ENCODE results near the gene TEPSIN. TPM values are rescaled to one million over a fixed set of nuclear protein-coding genes. Genes with fewer than 3 reads are reported as not detected.
A peak's percentile ranks its signal among the peaks of the same experiment; 100 is the strongest.

The TEPSIN gene
- total RNA-seq, 1 experiment from 2014 or later = 40.7 TPM

GRCh38 chr17:81244358-81245023 is 5.6 kb upstream of the TEPSIN start:
- CTCF ChIA-PET = interaction anchor here (0.7 to 1.0 kb wide), 2 partner anchors 240 to 255 kb away, joined by 4 read pairs; no protein-coding TSS in a partner anchor
- peak; percentile 19 for ATAC-seq
- H3K27ac Mint-ChIP-seq = no peak overlapping the region
- no peak overlapping the region for H3K4me3 Mint-ChIP-seq
- H3K4me1 Mint-ChIP-seq = peaks cover 23% of the 10 kb centered on the region
- no peaks in the 10 kb centered on the region for H3K27me3 Mint-ChIP-seq (ENCODE audit: low read depth)
- TF ChIP-seq FOXP1 (CRISPR knock-in tag; IDR thresholded peaks at IDR 0.05; ENCODE audit: borderline replicate concordance) = peak; percentile 46; the same call in 1 of the 2 replicates
- TF ChIP-seq TCF7 (CRISPR knock-in tag; IDR thresholded peaks at IDR 0.05; ENCODE audit: low read depth) = 0 out of 2 replicates have a peak, but pooled peaks have one; percentile 27
- TF ChIP-seq SP1 (CRISPR knock-in tag; conservative IDR thresholded peaks at IDR 0.05) = 0 out of 2 replicates have a peak, but pooled peaks have one; percentile 26
- TF ChIP-seq ZNF416 (CRISPR knock-in tag; IDR thresholded peaks at IDR 0.05) = peak; percentile 6; the same call in 1 of the 2 replicates
- TF ChIP-seq ERG (CRISPR knock-in tag; IDR thresholded peaks at IDR 0.05) = no peak
- no peaks in the 10 kb centered on the region for H3K36me3 Mint-ChIP-seq
- no peaks in the 10 kb centered on the region for H3K9me3 Mint-ChIP-seq
- no peak for DNase-seq (ENCODE audit: low spot score)
- POLR2A ChIA-PET = no interaction called here

GRCh38 chr17:81243333-81243664 is 4.4 kb upstream of the TEPSIN start:
- ATAC-seq (no peak), DNase-seq (ENCODE audit: low spot score) (no peak)
- no peaks in the 10 kb centered on the region for H3K36me3 Mint-ChIP-seq
- H3K4me3 Mint-ChIP-seq = no peak overlapping the region
- peaks cover 23% of the 10 kb centered on the region for H3K4me1 Mint-ChIP-seq
- no peaks in the 10 kb centered on the region for H3K27me3 Mint-ChIP-seq (ENCODE audit: low read depth)
- no peaks in the 10 kb centered on the region for H3K9me3 Mint-ChIP-seq
- no peak overlapping the region for H3K27ac Mint-ChIP-seq
- ChIA-PET CTCF (interaction anchor here (1.7 to 2.8 kb wide), 2 partner anchors 15 to 100 kb away, joined by 6 to 7 read pairs; no protein-coding TSS in a partner anchor), POLR2A (no interaction called here)
- TF ChIP-seq CREM (CRISPR knock-in tag; IDR thresholded peaks at IDR 0.05) (no peak), ZNF423 (CRISPR knock-in tag; IDR thresholded peaks at IDR 0.05) (no peak), NR3C1 (CRISPR knock-in tag; conservative IDR thresholded peaks at IDR 0.05; ENCODE audit: low read depth) (no peak), NR1H2 (CRISPR knock-in tag; IDR thresholded peaks at IDR 0.05) (no peak), ZBTB21 (CRISPR knock-in tag; IDR thresholded peaks at IDR 0.05; ENCODE audit: borderline replicate concordance) (no peak), RORB (CRISPR knock-in tag; IDR thresholded peaks at IDR 0.05) (no peak), GABPB1 (CRISPR knock-in tag; IDR thresholded peaks at IDR 0.05) (no peak), CDX4 (CRISPR knock-in tag; IDR thresholded peaks at IDR 0.05; ENCODE audit: borderline replicate concordance) (no peak)
- TF ChIP-seq, protein P1, sequence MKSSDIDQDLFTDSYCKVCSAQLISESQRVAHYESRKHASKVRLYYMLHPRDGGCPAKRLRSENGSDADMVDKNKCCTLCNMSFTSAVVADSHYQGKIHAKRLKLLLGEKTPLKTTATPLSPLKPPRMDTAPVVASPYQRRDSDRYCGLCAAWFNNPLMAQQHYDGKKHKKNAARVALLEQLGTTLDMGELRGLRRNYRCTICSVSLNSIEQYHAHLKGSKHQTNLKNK (CRISPR knock-in tag; IDR thresholded peaks at IDR 0.05) = no peak
- TF ChIP-seq, protein P2, sequence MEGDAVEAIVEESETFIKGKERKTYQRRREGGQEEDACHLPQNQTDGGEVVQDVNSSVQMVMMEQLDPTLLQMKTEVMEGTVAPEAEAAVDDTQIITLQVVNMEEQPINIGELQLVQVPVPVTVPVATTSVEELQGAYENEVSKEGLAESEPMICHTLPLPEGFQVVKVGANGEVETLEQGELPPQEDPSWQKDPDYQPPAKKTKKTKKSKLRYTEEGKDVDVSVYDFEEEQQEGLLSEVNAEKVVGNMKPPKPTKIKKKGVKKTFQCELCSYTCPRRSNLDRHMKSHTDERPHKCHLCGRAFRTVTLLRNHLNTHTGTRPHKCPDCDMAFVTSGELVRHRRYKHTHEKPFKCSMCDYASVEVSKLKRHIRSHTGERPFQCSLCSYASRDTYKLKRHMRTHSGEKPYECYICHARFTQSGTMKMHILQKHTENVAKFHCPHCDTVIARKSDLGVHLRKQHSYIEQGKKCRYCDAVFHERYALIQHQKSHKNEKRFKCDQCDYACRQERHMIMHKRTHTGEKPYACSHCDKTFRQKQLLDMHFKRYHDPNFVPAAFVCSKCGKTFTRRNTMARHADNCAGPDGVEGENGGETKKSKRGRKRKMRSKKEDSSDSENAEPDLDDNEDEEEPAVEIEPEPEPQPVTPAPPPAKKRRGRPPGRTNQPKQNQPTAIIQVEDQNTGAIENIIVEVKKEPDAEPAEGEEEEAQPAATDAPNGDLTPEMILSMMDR (IDR thresholded peaks at IDR 0.05) = no peak

DNA sequence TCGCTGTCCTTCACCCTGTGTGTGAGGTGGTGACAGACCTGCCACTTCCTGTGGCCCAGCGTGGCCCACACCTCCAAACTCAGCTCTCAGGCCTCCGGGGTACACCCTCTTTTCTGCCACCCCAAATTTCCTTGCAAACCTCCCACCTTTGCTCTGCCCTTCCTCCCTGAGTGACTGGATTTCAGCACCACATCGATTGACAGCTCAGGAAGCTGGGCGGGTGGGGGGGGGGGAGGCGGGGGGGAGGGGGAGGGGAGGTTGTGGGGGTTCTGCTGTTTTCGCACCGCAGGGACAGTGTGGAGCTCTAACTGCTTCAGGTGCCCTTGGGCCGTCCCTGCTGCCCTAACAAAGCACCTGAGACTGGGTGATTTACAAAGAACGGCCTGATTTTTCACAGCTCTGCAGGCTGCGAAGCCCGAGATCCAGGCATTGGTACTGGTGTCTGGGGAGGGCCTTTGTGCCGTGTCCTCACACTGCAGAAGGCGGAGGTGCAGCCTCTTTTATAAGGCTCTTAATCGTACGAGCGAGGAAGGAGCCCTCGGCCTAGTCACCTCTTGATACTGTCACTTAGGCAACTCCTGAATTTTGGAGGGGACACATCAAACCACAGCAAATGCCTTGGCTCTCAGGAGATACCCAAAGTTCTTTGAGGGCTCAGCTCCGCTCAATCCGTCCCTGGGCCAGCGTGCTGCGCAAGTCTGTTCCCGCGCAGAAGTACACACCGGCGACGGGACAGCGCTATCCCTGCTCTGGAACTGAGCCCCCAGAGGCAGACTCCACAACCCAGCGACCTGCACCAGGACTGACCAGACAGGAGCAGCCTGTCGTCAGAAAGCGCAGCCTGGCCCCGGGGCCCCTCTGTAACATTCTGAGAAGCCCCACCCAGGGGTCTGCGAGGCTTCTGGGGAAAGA is 3.8 kb upstream of the TEPSIN start:
- Mint-ChIP-seq H3K4me3 (no peak overlapping the region), H3K27ac (peak overlapping the region; percentile 45; the same call in 1 of the 2 replicates), H3K27me3 (ENCODE audit: low read depth) (no peaks in the 10 kb centered on the region), H3K9me3 (no peaks in the 10 kb centered on the region), H3K4me1 (peaks cover 27% of the 10 kb centered on the region), H3K36me3 (no peaks in the 10 kb centered on the region)
- no peak for DNase-seq (ENCODE audit: low spot score)
- no peak for TF ChIP-seq ZNF219 (CRISPR knock-in tag; IDR thresholded peaks at IDR 0.05; ENCODE audit: borderline replicate concordance)
- no peak for TF ChIP-seq IRF2 (CRISPR knock-in tag; IDR thresholded peaks at IDR 0.05; ENCODE audit: borderline replicate concordance, low read depth)
- no peak for TF ChIP-seq ZNF317 (CRISPR knock-in tag; IDR thresholded peaks at IDR 0.05; ENCODE audit: borderline replicate concordance, low read depth)
- TF ChIP-seq, protein P3, sequence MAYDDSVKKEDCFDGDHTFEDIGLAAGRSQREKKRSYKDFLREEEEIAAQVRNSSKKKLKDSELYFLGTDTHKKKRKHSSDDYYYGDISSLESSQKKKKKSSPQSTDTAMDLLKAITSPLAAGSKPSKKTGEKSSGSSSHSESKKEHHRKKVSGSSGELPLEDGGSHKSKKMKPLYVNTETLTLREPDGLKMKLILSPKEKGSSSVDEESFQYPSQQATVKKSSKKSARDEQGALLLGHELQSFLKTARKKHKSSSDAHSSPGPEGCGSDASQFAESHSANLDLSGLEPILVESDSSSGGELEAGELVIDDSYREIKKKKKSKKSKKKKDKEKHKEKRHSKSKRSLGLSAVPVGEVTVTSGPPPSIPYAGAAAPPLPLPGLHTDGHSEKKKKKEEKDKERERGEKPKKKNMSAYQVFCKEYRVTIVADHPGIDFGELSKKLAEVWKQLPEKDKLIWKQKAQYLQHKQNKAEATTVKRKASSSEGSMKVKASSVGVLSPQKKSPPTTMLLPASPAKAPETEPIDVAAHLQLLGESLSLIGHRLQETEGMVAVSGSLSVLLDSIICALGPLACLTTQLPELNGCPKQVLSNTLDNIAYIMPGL (CRISPR knock-in tag; IDR thresholded peaks at IDR 0.05) = no peak
- TF ChIP-seq NR3C1 (CRISPR knock-in tag; conservative IDR thresholded peaks at IDR 0.05; ENCODE audit: low read depth) = no peak
- 0 out of 2 replicates have a peak, but pooled peaks have one; percentile 32 for TF ChIP-seq RELA (CRISPR knock-in tag; IDR thresholded peaks at IDR 0.05; ENCODE audit: borderline replicate concordance)
- no peak for TF ChIP-seq TP53 (CRISPR knock-in tag; IDR thresholded peaks at IDR 0.05)
- ChIA-PET CTCF (interaction anchor here (0.8 to 2.8 kb wide), 3 partner anchors 16 to 242 kb away, joined by 3 to 7 read pairs (median 6); no protein-coding TSS in a partner anchor), POLR2A (interaction anchor here (0.5 kb wide), 1 partner anchor 265 kb away, joined by 4 read pairs; no protein-coding TSS in a partner anchor)
- ATAC-seq = no peak

Measured in WTC11 (cell line).